ENCODE measurements around the gene AMZ2.
A peak's percentile ranks its signal among the peaks of the same experiment; 100 is the strongest.
"Not testable (repeated sequence)": the region's sequence is repeated elsewhere in the genome, so short reads cannot be mapped to it uniquely, and the experiment has no call there.

Gene AMZ2

GRCh38 chr17:68255731-68256538 is 8.1 kb downstream of the AMZ2 start:
- DNase-seq: no peak

GRCh38 chr17:68256701-68257100 is 8.9 kb downstream of the AMZ2 start:
- not testable (repeated sequence) for DNase-seq

- no peak for DNase-seq
Measured at GRCh38 chr17:68257934-68258333, 10.1 kb downstream of the AMZ2 start.

GRCh38 chr17:68258890-68259647 is 11.2 kb downstream of the AMZ2 start:
- not testable (repeated sequence) for DNase-seq

GRCh38 chr17:68259648-68259951 is 11.8 kb downstream of the AMZ2 start:
- DNase-seq: not testable (repeated sequence)

- peak; percentile 4 for DNase-seq
Measured at GRCh38 chr17:68260051-68260762, 12.4 kb downstream of the AMZ2 start.

GRCh38 chr17:68262467-68262866 is 14.6 kb downstream of the AMZ2 start:
- not testable (repeated sequence) for DNase-seq

- peak; percentile 4 for DNase-seq
Measured at GRCh38 chr17:68263101-68263681, 15.3 kb downstream of the AMZ2 start.

GRCh38 chr17:68265833-68266232 is 18.0 kb downstream of the AMZ2 start:
- not testable (repeated sequence) for DNase-seq

- no peak for DNase-seq
Measured at GRCh38 chr17:68273722-68274121, 25.9 kb downstream of the AMZ2 start.

- DNase-seq: not testable (repeated sequence)
Measured at GRCh38 chr17:68276339-68276738, 28.5 kb downstream of the AMZ2 start.

GRCh38 chr17:68277807-68278206 is 30.0 kb downstream of the AMZ2 start:
- DNase-seq: no peak

- DNase-seq: not testable (repeated sequence)
Measured at GRCh38 chr17:68281965-68282364, 34.1 kb downstream of the AMZ2 start.

GRCh38 chr17:68288375-68288774 is 40.5 kb downstream of the AMZ2 start:
- no peak for DNase-seq

- DNase-seq: no peak
Measured at GRCh38 chr17:68288804-68289203, 41.0 kb downstream of the AMZ2 start.

- DNase-seq: no peak
Measured at GRCh38 chr17:68289473-68289872, 41.6 kb downstream of the AMZ2 start.

- no peak for DNase-seq
Measured at GRCh38 chr17:68289936-68290267, 42.1 kb downstream of the AMZ2 start.

GRCh38 chr17:68290268-68290954 is 42.6 kb downstream of the AMZ2 start:
- DNase-seq: no peak

GRCh38 chr17:68290955-68291835 is 43.4 kb downstream of the AMZ2 start, which contains the start of the genes ARSG and SLC16A6:
Gene ARSG, plus strand, starts transcription at chr17:68291495. Its CDS starts 15,999 bp downstream, at chr17:68307494.
Gene SLC16A6, minus strand, starts transcription at chr17:68291127. Its CDS starts 12,807 bp downstream, at chr17:68278320.
- peak; percentile 54 for DNase-seq

- no peak for DNase-seq
Measured at GRCh38 chr17:68291836-68292688, 44.2 kb downstream of the AMZ2 start.

GRCh38 chr17:68292689-68293040 is 44.8 kb downstream of the AMZ2 start:
- no peak for DNase-seq
